Common myeloid progenitor, CD34-positive (primary cell): ENCODE data around the gene CEP70.

Experiments used
- CTCF ChIA-PET: fragments of 350-600 bp; sonication (Branson Sonifier 250); formaldehyde crosslinking; loops from one replicate; lab custom pipeline; 2021; ENCODE audit warnings: antibody characterized with exemption; lab: Charles Lee
- POLR2A ChIA-PET: fragments of 350-600 bp; sonication (Branson Sonifier 250); formaldehyde crosslinking; loops from one replicate; lab custom pipeline; 2021; ENCODE audit warnings: antibody characterized with exemption; lab: Charles Lee
- DNase-seq, 3 donors: peaks; one replicate each; pipeline versions ENCODE4 v3.0.0 to v3.0.0-alpha.2; 2013
- H3K27ac ChIP-seq, 2 experiments: 1 replicate in 1 of 2; 2 replicates in 1 of 2; pipeline ENCODE4 v1.7.0; 2013; ENCODE audit warnings: inconsistent platforms in 2 of 2, low read length in 2 of 2, mild to moderate bottlenecking in 2 of 2, low read depth in 1 of 2, moderate library complexity in 1 of 2; ENCODE audit not compliant: severe bottlenecking in 2 of 2, insufficient read depth in 1 of 2, poor library complexity in 1 of 2
- H3K27me3 ChIP-seq, 5 experiments: replicated peaks in 2 of 5; 1 replicate in 3 of 5; 2 replicates in 2 of 5; pipeline versions ENCODE4 v1.6.1 to v1.7.0; 2013; ENCODE audit warnings: low read length in 4 of 5, mild to moderate bottlenecking in 2 of 5, moderate library complexity in 2 of 5, inconsistent platforms in 1 of 5; ENCODE audit not compliant: insufficient read depth in 5 of 5, control insufficient read depth in 4 of 5
- H3K36me3 ChIP-seq, 4 experiments: 1 replicate in 2 of 4; 2 replicates in 2 of 4; pipeline versions ENCODE4 v1.6.1 to v1.7.0; 2013; ENCODE audit warnings: low read length in 3 of 4, control low read depth in 1 of 4, mild to moderate bottlenecking in 1 of 4; ENCODE audit not compliant: control insufficient read depth in 4 of 4, insufficient read depth in 4 of 4
- H3K4me1 ChIP-seq, 4 experiments: 1 replicate in 3 of 4; 2 replicates in 1 of 4; pipeline versions ENCODE4 v1.6.1 to v1.7.1; 2013; ENCODE audit warnings: low read length in 3 of 4, mild to moderate bottlenecking in 3 of 4, control low read depth in 1 of 4, inconsistent platforms in 1 of 4, moderate library complexity in 1 of 4; ENCODE audit not compliant: control insufficient read depth in 4 of 4, insufficient read depth in 4 of 4; ENCODE audit errors: control extremely low read depth in 1 of 4
- H3K4me3 ChIP-seq, 7 experiments: 1 replicate in 4 of 7; 2 replicates in 3 of 7; pipeline versions ENCODE4 v1.5.1 to v1.7.0; 2013; ENCODE audit warnings: mild to moderate bottlenecking in 7 of 7, low read length in 6 of 7, moderate library complexity in 6 of 7, inconsistent platforms in 2 of 7, low read depth in 2 of 7, control low read depth in 1 of 7; ENCODE audit not compliant: insufficient read depth in 4 of 7, control insufficient read depth in 1 of 7; ENCODE audit errors: extremely low read depth in 1 of 7
- H3K9me3 ChIP-seq, 5 experiments: 1 replicate in 4 of 5; 2 replicates in 1 of 5; pipeline versions ENCODE4 v1.6.1 to v1.7.1; 2013; ENCODE audit warnings: low read length in 4 of 5, mild to moderate bottlenecking in 2 of 5, inconsistent platforms in 1 of 5, low read depth in 1 of 5, moderate library complexity in 1 of 5; ENCODE audit not compliant: control insufficient read depth in 4 of 5, insufficient read depth in 2 of 5; ENCODE audit errors: control extremely low read depth in 1 of 5
- WGBS: methylation state at CpG from one replicate; pipeline ENCODE4 v1.1.5; 2013; ENCODE audit not compliant: insufficient coverage; 5-methylcytosine and 5-hydroxymethylcytosine counted together

The CEP70 gene

DNA sequence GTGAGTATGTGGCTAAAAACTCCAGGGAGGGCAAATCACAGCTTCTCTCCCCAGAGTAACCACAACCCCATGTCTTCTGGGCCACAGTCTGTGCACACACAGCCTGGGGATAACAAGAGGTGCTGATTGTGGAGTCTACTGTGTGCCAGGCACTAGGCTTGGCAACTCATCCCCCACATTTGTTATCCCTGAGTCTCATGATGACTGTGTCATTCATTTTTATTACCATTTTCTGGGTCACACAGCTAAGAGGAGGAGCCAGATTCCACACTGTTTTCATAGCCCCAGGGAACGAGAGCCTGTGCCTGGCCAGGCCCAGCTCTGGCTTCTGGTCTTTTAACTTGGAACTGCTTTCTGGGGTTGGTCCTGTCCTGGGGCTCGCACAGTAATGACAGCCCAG, 125.2 kb downstream of the CEP70 start:
- Histone ChIP-seq H3K4me1 (no peaks in the 10 kb centered on the region), H3K36me3 (no peaks in the 10 kb centered on the region), H3K27ac (no peak overlapping the region), H3K9me3 (no peaks in the 10 kb centered on the region), H3K27me3 (peaks cover 0 to 2% (median 0%) of the 10 kb centered on the region in 5 experiments), H3K4me3 (peak overlapping the region in 1 of 7 experiments; percentile 5)
- ChIA-PET POLR2A (no interaction called here), CTCF (interaction anchor here (0.9 kb wide), 1 partner anchor 10 kb away, joined by 3 read pairs; no protein-coding TSS in a partner anchor)
- no peak for DNase-seq
- 100% methylated on average over 1 of the region's 2 CpGs for WGBS

DNA sequence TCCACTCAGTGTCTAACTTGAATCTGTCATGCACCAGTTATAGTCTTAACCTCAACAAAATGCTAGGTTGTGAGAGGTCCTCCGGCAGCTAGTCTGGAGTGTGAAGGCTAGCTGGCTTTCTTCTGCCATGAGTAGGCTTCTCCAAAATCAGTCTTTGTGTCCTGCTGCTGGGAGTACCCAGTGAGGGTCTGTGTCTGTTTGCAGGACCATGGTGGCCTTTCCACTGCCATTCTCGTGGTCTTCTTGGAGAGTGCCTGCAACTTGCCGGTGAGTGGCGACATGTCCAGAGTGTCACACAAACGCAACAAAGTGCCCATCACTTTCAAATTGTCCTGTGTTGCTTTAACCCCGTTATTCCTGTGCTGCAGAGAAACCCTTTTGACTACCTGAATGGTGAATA, 125.6 kb downstream of the CEP70 start:
- POLR2A ChIA-PET = no interaction called here
- 86% methylated on average over 6 of the region's 6 CpGs for WGBS
- no peak overlapping the region for H3K4me3 ChIP-seq
- H3K9me3 ChIP-seq = no peaks in the 10 kb centered on the region
- H3K27me3 ChIP-seq = peaks cover 0 to 2% (median 0%) of the 10 kb centered on the region in 5 experiments
- DNase-seq = no peak
- H3K27ac ChIP-seq = no peak overlapping the region
- no peaks in the 10 kb centered on the region for H3K4me1 ChIP-seq
- CTCF ChIA-PET = no interaction called here
- H3K36me3 ChIP-seq = no peaks in the 10 kb centered on the region

DNA sequence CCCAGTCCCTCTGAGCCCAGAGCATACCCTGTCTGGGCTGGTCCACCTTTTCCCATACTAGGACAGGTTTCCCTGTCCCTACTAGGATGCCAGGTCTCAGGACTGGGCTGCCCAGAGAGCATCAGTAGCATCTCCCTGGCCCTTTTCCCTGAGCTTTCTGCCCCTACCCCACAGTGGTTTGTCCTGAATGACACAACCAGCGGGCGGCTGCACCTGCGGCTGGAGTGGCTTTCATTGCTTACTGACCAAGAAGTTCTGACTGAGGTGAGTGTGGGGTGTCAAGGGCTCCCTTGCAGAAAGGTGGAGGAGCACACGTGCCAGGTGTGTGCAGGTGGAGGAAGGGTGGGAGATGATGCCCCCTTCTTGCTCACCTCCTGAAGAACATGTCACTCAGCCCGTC, 126.1 kb downstream of the CEP70 start:
- Histone ChIP-seq H3K9me3 (no peaks in the 10 kb centered on the region), H3K36me3 (no peaks in the 10 kb centered on the region), H3K27me3 (peaks cover 0 to 2% (median 0%) of the 10 kb centered on the region in 5 experiments), H3K4me1 (no peaks in the 10 kb centered on the region), H3K4me3 (no peak overlapping the region), H3K27ac (no peak overlapping the region)
- 100% methylated on average over 2 of the region's 5 CpGs for WGBS
- POLR2A ChIA-PET = no interaction called here
- no peak for DNase-seq
- CTCF ChIA-PET = interaction anchor here (0.7 kb wide), 1 partner anchor 276 kb away, joined by 4 read pairs; no protein-coding TSS in a partner anchor

DNA sequence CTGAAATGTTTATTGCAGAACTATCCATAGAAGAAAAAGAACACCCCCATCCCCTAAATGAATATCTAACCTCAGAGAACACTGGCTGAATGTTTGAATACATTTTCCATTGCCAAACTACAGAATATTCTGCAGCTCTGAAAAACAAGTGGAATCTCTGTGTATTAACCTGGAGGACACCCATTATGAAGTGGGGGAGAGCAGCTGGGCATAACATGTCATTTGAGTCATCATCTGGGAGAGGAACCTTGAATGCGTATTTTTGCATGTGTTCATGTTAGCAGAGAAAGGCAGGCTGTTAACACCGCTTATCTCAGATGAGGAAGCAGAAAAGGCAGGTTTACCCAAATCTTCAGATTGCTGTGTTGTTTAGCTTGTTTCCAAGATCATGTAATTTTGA, 128.1 kb downstream of the CEP70 start:
- no peak overlapping the region for H3K4me3 ChIP-seq
- DNase-seq = peak in 2 of 3 donors; percentile 27 to 42
- no peaks in the 10 kb centered on the region for H3K36me3 ChIP-seq
- no peaks in the 10 kb centered on the region for H3K9me3 ChIP-seq
- POLR2A ChIA-PET = no interaction called here
- no peaks in the 10 kb centered on the region for H3K4me1 ChIP-seq
- CTCF ChIA-PET = no interaction called here
- H3K27me3 ChIP-seq = peaks cover 0 to 2% (median 0%) of the 10 kb centered on the region in 5 experiments
- no peak overlapping the region for H3K27ac ChIP-seq
- WGBS = 81% methylated on average over 2 of the region's 2 CpGs

DNA sequence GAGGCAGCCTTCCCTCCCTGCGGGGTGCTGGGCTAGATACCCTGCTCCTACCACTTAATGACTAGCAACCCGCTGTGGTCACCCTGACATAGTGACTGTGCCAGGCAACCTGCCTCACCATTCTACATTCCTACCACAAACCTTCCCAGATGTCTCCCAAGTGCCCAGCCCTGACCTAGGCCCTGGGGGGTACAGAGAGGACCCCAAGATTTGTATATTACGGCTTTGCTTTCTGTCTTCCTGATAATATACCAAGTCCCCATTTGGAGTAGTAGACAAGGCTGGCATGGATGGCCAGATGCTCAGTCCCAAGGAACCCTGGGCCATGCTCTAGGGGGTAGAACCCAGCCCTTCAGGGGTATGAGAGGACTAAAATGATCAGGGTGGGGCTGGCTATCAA, 128.6 kb downstream of the CEP70 start:
- Histone ChIP-seq H3K4me1 (no peaks in the 10 kb centered on the region), H3K27ac (no peak overlapping the region), H3K9me3 (no peaks in the 10 kb centered on the region), H3K4me3 (no peak overlapping the region), H3K27me3 (peaks cover 0 to 2% (median 0%) of the 10 kb centered on the region in 5 experiments), H3K36me3 (no peaks in the 10 kb centered on the region)
- POLR2A ChIA-PET = no interaction called here
- CTCF ChIA-PET = no interaction called here
- no peak for DNase-seq
- WGBS = 90% methylated on average over 2 of the region's 3 CpGs

DNA sequence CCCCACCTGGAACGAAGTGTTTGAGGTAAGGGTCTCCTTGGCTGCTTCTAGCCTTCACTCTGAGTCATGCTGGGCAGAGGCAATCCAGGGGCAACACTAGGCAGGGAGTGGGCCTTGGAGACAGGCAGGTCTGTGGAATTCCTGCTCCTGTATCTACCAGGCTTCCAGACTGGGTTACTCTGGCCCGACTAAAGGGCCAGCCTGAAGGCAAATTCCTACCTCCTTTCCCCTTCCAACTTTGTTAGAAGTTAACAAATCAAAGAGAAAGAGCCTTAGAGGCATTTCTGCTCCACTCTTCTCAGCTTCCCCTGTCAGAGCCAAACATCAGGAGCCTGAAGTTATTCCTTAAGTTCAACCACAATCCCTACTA, 129.6 kb downstream of the CEP70 start:
- no peak for DNase-seq
- H3K4me1 ChIP-seq = no peaks in the 10 kb centered on the region
- ChIA-PET CTCF (interaction anchor here (1.4 to 4.6 kb wide), 2 partner anchors 11 to 47 kb away, joined by 4 to 14 read pairs; no protein-coding TSS in a partner anchor), POLR2A (no interaction called here)
- H3K4me3 ChIP-seq = no peak overlapping the region
- no peaks in the 10 kb centered on the region for H3K36me3 ChIP-seq
- no peak overlapping the region for H3K27ac ChIP-seq
- no peaks in the 10 kb centered on the region for H3K9me3 ChIP-seq
- H3K27me3 ChIP-seq = peaks cover 0 to 2% (median 0%) of the 10 kb centered on the region in 5 experiments
- WGBS = 90% methylated on average over 2 of the region's 2 CpGs

DNA sequence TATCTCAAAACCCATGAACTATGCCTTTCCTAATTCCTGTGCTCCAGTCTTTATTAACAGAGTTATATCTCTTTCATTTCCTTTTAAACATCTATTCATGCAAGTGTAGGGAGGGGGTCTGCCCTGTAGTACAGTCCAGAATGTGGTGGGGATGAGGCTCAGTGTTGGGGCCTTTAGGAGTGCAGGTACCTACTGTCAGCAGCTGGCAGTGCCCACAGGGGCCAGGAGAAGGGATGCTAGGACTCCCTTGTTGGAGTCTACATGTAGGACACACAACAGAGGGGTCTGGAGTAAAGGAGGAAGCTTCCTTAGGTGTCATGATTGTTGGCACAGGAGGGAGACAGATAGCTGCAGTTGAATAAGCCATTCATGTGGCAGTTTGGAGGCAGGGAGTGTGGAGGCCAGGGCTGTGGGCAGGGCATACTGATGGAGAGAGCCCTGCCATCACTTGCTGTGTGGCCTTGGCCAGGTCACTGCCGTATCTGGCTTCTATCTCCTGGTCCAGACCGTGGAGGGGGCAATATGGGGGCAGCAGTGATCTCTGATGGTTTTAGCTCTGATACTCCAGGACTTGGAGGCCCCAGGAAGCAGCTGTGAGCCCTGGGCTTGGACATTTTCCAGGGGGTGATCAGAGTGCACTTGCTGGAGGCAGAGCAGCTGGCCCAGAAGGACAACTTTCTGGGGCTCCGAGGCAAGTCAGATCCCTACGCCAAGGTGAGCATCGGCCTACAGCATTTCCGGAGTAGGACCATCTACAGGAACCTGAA, 130.2 kb downstream of the CEP70 start:
- no peak for DNase-seq
- CTCF ChIA-PET = interaction anchor here (1.4 to 4.6 kb wide), 3 partner anchors 11 to 46 kb away, joined by 3 to 14 read pairs (median 4); no protein-coding TSS in a partner anchor

More for the DNA sequence above, 130.2 kb downstream of the CEP70 start:
- Histone ChIP-seq H3K27ac (no peak overlapping the region), H3K9me3 (no peaks in the 10 kb centered on the region), H3K4me3 (no peak overlapping the region), H3K4me1 (no peaks in the 10 kb centered on the region), H3K36me3 (no peaks in the 10 kb centered on the region), H3K27me3 (peaks cover 0 to 2% (median 0%) of the 10 kb centered on the region in 5 experiments)
- POLR2A ChIA-PET = no interaction called here
- 86% methylated on average over 5 of the region's 6 CpGs for WGBS
